ENCODE data around the gene SPTBN4. TPM values are rescaled to one million over a fixed set of nuclear protein-coding genes. Genes with fewer than 3 reads are reported as not detected.

The SPTBN4 gene
- total and polyA plus RNA-seq, 5 donors: 3.2 to 6.4 (median 5.4) TPM

DNA sequence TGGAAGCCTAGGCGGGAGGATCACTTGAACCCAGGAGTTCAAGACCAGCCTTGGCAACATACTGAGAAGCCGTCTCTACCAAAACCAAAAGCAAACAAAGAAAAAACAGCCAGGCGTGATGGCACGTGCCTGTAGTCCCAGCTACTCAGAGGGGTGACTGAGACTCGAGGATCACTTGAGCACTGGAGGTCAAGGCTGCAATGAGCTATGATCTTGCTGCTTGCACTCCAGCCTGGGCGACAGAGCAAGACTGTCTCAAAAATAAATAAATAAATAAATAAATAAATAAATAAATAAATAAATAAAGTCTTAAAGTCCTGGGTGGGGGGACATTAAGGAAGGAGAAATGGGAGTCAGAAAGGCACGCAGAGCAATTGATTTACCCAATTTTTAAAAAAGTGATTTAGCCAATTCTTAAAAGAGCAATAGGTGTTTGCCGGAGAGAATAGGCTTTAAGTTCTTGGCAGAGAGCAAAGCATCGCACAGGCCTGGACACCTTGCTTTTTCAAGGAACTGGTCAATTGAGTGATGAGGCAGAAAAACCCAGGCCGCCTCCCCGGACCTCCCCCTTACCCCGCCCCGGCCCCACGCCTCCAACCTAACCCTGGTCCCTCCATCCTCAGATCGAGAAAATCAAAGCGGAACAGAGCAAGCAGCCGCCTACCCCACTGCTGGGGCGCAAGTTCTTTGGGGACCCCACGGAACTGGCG is 100.4 kb downstream of the SPTBN4 start:
- Histone ChIP-seq H3K27ac (ENCODE audit: low read length) (no peak overlapping the region), H3K4me3 (ENCODE audit: low read length) (peak overlapping the region; percentile 19), H3K27me3 (ENCODE audit: control insufficient read depth, insufficient read depth) (no peaks in the 10 kb centered on the region), H3K9me3 (ENCODE audit: control insufficient read depth, low read length) (no peaks in the 10 kb centered on the region), H3K4me1 (ENCODE audit: control insufficient read depth, insufficient read depth, low read length) (no peaks in the 10 kb centered on the region)
- WGBS: 26% methylated on average over 20 of the region's 20 CpGs
- intact Hi-C loops (cut with DNase I): no loop called here
- no peak for DNase-seq
- no peak for ATAC-seq

DNA sequence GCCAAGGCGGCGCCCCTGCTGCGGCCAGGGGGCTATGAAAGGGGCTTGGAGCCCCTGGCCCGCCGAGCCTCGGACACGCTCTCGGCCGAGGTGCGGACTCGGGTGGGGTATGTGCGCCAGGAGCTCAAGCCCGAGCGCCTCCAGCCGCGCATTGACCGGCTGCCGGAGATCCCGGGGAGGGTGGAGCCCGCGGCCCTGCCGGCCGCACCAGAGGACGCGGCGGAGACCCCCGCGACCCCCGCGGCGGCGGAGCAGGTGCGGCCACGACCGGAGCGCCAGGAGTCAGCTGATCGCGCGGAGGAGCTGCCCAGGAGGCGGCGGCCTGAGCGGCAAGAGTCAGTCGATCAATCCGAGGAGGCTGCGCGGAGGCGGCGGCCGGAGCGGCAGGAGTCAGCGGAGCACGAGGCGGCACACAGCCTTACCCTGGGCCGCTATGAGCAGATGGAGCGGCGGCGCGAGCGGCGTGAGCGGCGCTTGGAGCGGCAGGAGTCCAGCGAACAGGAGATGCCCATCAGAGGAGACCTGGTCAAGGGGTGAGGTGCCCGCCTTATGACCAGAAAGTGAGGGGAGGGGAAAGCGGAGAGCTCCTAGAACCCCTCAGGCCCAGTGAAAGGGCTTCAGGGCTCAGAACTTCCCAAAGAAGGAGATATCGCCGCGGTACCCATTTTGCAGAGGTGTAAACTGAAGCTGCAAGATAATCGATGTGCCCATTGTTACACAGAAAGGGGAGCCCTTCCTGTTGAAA is 101.1 kb downstream of the SPTBN4 start:
- H3K4me1 ChIP-seq (ENCODE audit: control insufficient read depth, insufficient read depth, low read length): no peaks in the 10 kb centered on the region
- H3K9me3 ChIP-seq (ENCODE audit: control insufficient read depth, low read length): no peaks in the 10 kb centered on the region
- ATAC-seq (no peak), DNase-seq (no peak)
- H3K27ac ChIP-seq (ENCODE audit: low read length): no peak overlapping the region
- intact Hi-C loops (cut with DNase I): no loop called here
- WGBS: 7% methylated on average over 70 of the region's 70 CpGs
- peak overlapping the region; percentile 19 for H3K4me3 ChIP-seq (ENCODE audit: low read length)
- H3K27me3 ChIP-seq (ENCODE audit: control insufficient read depth, insufficient read depth): no peaks in the 10 kb centered on the region

DNA sequence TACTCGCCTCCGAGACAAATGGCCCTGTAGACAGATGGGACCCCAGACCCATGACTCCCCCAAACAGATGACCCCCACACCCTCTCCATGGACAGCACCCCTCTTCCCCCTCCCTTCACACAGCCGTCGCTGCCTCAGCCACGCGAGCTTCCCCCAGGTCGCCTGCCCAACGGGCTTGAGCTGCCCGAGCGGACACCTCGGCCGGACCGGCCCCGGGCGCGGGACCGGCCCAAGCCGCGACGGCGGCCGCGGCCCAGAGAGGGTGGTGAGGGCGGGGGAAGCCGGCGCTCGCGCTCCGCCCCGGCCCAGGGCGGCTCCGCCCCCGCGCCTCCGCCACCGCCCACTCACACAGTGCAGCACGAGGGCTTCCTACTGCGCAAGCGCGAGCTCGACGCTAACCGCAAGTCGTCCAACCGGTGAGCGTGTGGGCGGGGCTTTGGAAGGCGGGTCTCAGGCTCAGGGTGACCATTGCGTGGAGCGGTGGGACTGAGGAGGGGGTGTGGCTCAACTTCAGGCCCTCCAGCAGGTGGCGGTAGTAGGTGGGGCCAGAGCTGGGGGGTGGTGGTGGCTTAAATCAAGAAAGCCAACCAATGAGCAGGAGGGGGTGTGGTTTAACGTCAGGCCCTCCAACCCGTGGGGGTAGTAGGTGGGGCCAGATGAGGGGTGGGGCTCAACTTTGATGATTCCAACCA is 103.7 kb downstream of the SPTBN4 start:
- WGBS: under 1% methylated on average over 53 of the region's 53 CpGs
- no peaks in the 10 kb centered on the region for H3K27me3 ChIP-seq (ENCODE audit: control insufficient read depth, insufficient read depth)
- H3K9me3 ChIP-seq (ENCODE audit: control insufficient read depth, low read length): no peaks in the 10 kb centered on the region
- no peaks in the 10 kb centered on the region for H3K4me1 ChIP-seq (ENCODE audit: control insufficient read depth, insufficient read depth, low read length)
- peak; percentile 100 for DNase-seq
- ATAC-seq: peak; percentile 97 to 98
- peak overlapping the region; percentile 11 for H3K4me3 ChIP-seq (ENCODE audit: low read length)
- intact Hi-C loops (cut with DNase I): no loop called here
- H3K27ac ChIP-seq (ENCODE audit: low read length): no peak overlapping the region

DNA sequence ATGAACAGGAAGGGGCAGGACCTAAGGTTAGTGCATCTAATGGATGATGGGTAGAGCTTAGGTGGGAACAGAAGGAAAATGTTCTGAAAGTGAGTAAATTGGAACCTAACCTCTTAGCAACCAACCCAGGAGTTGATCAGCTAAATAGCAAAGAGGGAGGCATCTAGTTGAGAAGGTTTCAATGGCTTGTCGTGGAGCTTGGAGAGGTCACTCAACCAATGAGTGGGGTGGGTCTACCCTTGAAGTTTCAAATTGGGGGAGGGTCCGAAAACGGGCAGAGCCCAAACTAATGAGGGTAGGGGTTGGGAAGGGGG is 104.2 kb downstream of the SPTBN4 start:
- WGBS: 33% methylated on average over 3 of the region's 3 CpGs
- Histone ChIP-seq H3K27ac (ENCODE audit: low read length) (no peak overlapping the region), H3K4me3 (ENCODE audit: low read length) (no peak overlapping the region)

DNA sequence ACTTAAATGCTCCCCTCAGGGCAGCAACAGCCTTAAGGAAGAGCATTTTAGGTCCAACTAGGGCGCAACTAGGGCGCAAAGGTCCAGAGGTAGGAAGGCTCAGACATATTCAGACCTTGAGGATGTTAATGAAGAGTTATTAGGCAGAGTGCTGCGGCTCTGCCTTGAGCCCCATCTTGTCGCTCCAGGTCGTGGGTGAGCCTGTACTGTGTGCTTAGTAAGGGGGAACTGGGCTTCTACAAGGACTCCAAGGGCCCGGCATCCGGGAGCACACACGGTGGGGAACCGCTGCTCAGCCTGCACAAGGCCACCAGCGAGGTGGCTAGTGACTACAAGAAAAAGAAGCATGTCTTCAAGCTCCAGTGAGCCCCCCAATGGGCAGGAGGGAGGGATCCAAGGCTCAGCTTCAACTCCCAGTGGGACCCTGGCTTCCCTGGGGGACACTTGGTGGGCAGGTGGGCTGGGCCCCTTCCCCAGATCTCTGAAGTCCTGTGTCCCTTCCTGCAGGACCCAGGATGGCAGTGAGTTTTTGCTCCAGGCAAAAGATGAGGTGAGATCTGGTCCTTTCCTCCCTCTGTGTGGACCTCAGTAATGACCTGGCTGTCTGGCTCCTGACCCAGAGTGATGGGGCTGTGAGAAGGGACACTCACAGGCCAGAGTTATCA is 105.2 kb downstream of the SPTBN4 start:
- H3K9me3 ChIP-seq (ENCODE audit: control insufficient read depth, low read length): no peaks in the 10 kb centered on the region
- H3K4me1 ChIP-seq (ENCODE audit: control insufficient read depth, insufficient read depth, low read length): no peaks in the 10 kb centered on the region
- intact Hi-C loops (cut with DNase I): no loop called here
- no peak for DNase-seq
- H3K4me3 ChIP-seq (ENCODE audit: low read length): no peak overlapping the region
- H3K27ac ChIP-seq (ENCODE audit: low read length): no peak overlapping the region
- ATAC-seq: no peak
- WGBS: 78% methylated on average over 10 of the region's 10 CpGs
- H3K27me3 ChIP-seq (ENCODE audit: control insufficient read depth, insufficient read depth): no peaks in the 10 kb centered on the region

More for the DNA sequence above, 104.2 kb downstream of the SPTBN4 start:
- intact Hi-C loops (cut with DNase I): no loop called here
- no peaks in the 10 kb centered on the region for H3K27me3 ChIP-seq (ENCODE audit: control insufficient read depth, insufficient read depth)
- H3K4me1 ChIP-seq (ENCODE audit: control insufficient read depth, insufficient read depth, low read length): no peaks in the 10 kb centered on the region
- no peaks in the 10 kb centered on the region for H3K9me3 ChIP-seq (ENCODE audit: control insufficient read depth, low read length)
- ATAC-seq (no peak), DNase-seq (no peak)

DNA sequence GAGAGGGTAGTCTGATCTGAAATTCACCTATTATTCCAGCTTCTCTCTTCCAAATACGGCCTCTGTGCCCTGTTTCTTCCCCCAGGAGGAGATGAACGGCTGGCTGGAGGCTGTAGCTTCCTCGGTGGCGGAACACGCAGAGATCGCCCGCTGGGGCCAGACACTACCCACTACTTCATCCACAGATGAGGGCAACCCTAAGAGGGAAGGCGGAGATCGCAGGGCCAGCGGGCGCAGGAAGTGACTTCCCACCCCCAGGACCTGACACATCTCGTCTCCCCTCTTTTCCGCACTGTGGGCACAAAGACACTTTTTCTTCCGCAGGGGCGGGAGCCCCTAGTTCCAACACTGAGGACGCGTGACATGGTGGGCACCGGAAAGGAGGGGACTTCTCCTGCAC is 108.5 kb downstream of the SPTBN4 start:
- DNase-seq (no peak), ATAC-seq (no peak)
- WGBS: 72% methylated on average over 18 of the region's 18 CpGs
- Histone ChIP-seq H3K4me3 (ENCODE audit: low read length) (no peak overlapping the region), H3K27me3 (ENCODE audit: control insufficient read depth, insufficient read depth) (no peaks in the 10 kb centered on the region), H3K9me3 (ENCODE audit: control insufficient read depth, low read length) (no peaks in the 10 kb centered on the region), H3K27ac (ENCODE audit: low read length) (no peak overlapping the region), H3K4me1 (ENCODE audit: control insufficient read depth, insufficient read depth, low read length) (no peaks in the 10 kb centered on the region)
- intact Hi-C loops (cut with DNase I): no loop called here

DNA sequence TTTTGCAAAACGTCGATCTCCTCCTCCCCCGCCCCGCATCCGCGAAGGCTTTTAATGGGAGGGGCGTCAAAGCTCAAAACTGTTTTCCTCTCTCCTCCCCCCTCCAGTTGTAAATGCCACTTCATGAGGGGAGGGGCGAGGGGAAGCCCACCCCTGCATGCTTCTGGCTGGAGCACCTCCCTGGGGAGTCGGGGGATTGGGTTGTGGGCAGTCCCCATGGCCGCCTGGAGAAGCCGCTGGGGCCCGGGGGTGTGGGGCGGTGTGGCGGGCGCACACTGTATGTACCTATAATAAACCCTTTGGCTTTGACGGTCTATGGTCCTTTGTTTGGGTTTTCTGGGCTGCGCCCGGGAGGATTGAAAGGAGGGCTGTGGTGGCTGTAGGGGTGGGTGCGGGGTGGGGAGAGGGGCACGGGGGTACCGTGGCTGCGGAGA is 109.4 kb downstream of the SPTBN4 start:
- H3K27ac ChIP-seq (ENCODE audit: low read length): no peak overlapping the region
- H3K4me1 ChIP-seq (ENCODE audit: control insufficient read depth, insufficient read depth, low read length): no peaks in the 10 kb centered on the region
- peak overlapping the region; percentile 59 for H3K4me3 ChIP-seq (ENCODE audit: low read length)
- H3K27me3 ChIP-seq (ENCODE audit: control insufficient read depth, insufficient read depth): no peaks in the 10 kb centered on the region
- WGBS: 3% methylated on average over 22 of the region's 22 CpGs
- peak in 1 of 3 donors; percentile 70 for DNase-seq
- H3K9me3 ChIP-seq (ENCODE audit: control insufficient read depth, low read length): no peaks in the 10 kb centered on the region
- intact Hi-C loops (cut with DNase I): no loop called here
- ATAC-seq: peak; percentile 2 to 6

DNA sequence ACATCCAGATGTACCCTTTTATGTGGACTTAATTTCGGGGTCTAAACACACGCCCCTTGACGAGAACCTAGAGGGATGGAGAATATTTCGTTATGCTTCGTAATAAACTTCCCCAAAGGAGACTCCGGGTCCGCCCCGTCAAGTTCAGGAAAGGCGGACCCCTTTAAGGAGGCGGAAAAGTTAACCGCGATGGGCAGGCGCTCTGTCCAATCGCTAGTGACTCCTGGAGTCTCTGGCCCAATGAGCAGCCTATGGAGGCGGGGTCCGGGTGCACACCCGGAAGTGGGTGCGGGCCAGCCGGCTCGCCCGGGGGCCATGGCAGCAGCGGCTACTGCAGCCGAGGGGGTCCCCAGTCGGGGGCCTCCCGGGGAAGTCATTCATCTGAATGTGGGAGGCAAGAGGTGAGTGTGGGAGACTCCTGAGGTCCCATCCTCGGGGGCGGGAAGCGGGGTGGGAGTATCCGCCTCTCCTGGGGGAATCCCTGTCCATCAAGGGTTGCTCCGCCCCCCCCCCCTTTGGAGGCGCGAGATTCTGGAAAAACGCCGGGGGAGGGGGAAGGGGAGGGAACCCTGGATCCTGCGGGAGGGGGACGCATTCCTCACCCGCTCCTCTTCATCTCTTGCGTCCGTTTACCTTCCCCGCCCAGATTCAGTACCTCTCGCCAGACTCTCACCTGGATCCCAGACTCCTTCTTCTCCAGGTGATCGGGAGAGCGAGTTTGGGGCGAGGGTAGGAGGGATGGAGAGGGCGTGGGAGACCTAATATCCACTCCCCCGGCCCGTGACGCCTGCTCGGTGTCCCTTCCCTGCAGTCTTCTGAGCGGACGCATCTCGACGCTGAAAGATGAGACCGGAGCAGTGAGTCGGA is 110.0 kb downstream of the SPTBN4 start, which contains the start of gene SHKBP1:
SHKBP1 (plus strand) TSS at position 289 of the 867 bp plus-strand sequence; CDS start at position 316, 27 bp downstream.
- DNase-seq (peak; percentile 96 to 98 (median 98)), ATAC-seq (peak; percentile 98 to 99)
- H3K4me3 ChIP-seq (ENCODE audit: low read length): peak within 1 kb of the TSS; percentile 59
- intact Hi-C loops (cut with DNase I): no loop called here
- H3K27ac ChIP-seq (ENCODE audit: low read length): peak within 1 kb of the TSS; percentile 34
- no peaks in the 10 kb centered on the region for H3K27me3 ChIP-seq (ENCODE audit: control insufficient read depth, insufficient read depth)
- no peaks in the 10 kb centered on the region for H3K9me3 ChIP-seq (ENCODE audit: control insufficient read depth, low read length)
- no peaks in the 10 kb centered on the region for H3K4me1 ChIP-seq (ENCODE audit: control insufficient read depth, insufficient read depth, low read length)
- WGBS: under 1% methylated on average over 53 of the region's 55 CpGs

DNA sequence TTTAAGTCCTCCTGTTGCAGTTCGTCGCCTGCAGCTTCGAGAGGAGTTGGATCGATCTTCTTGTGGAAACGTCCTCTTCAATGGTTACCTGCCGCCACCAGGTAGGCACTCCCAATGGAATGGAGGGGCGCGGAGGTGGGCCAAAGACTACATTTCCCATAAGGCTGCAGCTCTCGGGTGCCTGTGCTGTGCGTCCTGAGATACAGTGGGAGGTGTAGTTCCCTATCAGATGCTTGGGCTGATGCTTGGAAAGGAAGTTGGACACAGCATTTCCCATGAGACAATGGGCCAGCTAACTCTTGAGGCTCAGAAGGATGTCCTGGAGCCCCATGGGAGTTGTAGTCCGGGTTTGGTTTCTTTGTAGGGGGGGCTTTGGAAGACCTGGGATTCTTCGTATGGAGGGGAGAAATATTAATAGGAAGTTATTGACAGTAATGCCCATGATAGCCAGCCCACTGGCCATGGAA is 111.7 kb downstream of the SPTBN4 start:
- DNase-seq (no peak), ATAC-seq (peak in 1 of 2 donors; percentile 40)
- no peaks in the 10 kb centered on the region for H3K9me3 ChIP-seq (ENCODE audit: control insufficient read depth, low read length)
- WGBS: 68% methylated on average over 12 of the region's 12 CpGs
- H3K27me3 ChIP-seq (ENCODE audit: control insufficient read depth, insufficient read depth): no peaks in the 10 kb centered on the region
- intact Hi-C loops (cut with DNase I): no loop called here
- no peak overlapping the region for H3K27ac ChIP-seq (ENCODE audit: low read length)
- no peak overlapping the region for H3K4me3 ChIP-seq (ENCODE audit: low read length)
- no peaks in the 10 kb centered on the region for H3K4me1 ChIP-seq (ENCODE audit: control insufficient read depth, insufficient read depth, low read length)

DNA sequence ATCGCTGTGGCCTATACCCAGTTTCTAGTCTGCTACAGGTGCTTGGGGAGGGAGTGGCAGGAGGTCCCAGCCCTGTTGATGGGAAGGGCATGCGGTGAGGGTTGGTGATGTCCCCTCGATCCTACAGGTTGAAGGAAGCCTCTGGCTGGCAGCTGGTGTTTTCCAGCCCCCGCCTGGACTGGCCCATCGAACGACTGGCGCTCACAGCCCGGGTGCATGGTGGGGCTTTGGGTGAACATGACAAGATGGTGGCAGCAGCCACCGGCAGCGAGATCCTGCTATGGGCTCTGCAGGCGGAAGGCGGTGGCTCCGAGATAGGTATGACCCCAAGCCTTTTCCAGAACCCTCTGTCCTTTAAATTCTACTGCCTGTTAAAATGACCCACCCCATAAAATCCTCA is 113.8 kb downstream of the SPTBN4 start:
- WGBS: 96% methylated on average over 13 of the region's 13 CpGs
- intact Hi-C loops (cut with DNase I): no loop called here
- H3K4me3 ChIP-seq (ENCODE audit: low read length): no peak overlapping the region

More for the DNA sequence above, 113.8 kb downstream of the SPTBN4 start:
- Histone ChIP-seq H3K4me1 (ENCODE audit: control insufficient read depth, insufficient read depth, low read length) (no peaks in the 10 kb centered on the region), H3K27me3 (ENCODE audit: control insufficient read depth, insufficient read depth) (no peaks in the 10 kb centered on the region), H3K9me3 (ENCODE audit: control insufficient read depth, low read length) (no peaks in the 10 kb centered on the region), H3K27ac (ENCODE audit: low read length) (no peak overlapping the region)
- ATAC-seq (no peak), DNase-seq (no peak)

Data from right cardiac atrium (tissue), 5 donors.